H1 (cell line): ENCODE results near the gene R3HDM2. TPM values are rescaled to one million over a fixed set of nuclear protein-coding genes. Genes with fewer than 3 reads are reported as not detected.

Experiments used
- CTCF ChIA-PET: fragments of 300-600 bp; sonication (Branson Sonifier 250); formaldehyde crosslinking; loops from one replicate; lab custom pipeline; 2021; ENCODE audit not compliant: partially characterized antibody; lab: Charles Lee
- POLR2A ChIA-PET: fragments of 300-600 bp; sonication (Branson Sonifier 250); formaldehyde crosslinking; loops from one replicate; lab custom pipeline; 2021; ENCODE audit warnings: inconsistent platforms; ENCODE audit not compliant: partially characterized antibody; lab: Charles Lee
- DNase-seq, 2 experiments: peaks; one replicate each; pipeline versions ENCODE4 v3.0.0 to v3.0.0-alpha.2; 2010 to 2022; ENCODE audit warnings: low spot score in 2 of 2, low read depth in 1 of 2, mixed read lengths in 1 of 2
- FAIRE-seq: peaks from 2 replicates; lab custom pipeline; 2011; peaks lifted over from hg19 to GRCh38; lab: Jason Lieb, UNC
- H2AFZ ChIP-seq: 2 replicates; pipeline ENCODE4 v1.8.1; 2012; ENCODE audit warnings: low read length, inconsistent platforms
- H2AK5ac ChIP-seq: 2 replicates; pipeline ENCODE4 v1.6.1; 2013; ENCODE audit warnings: low read depth, low read length
- H2BK120ac ChIP-seq: replicated peaks from 2 replicates; pipeline ENCODE3; 2013; ENCODE audit warnings: low read depth, low read length, inconsistent platforms
- H2BK12ac ChIP-seq: 2 replicates; pipeline ENCODE4 v1.6.1; 2013; ENCODE audit warnings: low read depth, low read length
- H2BK15ac ChIP-seq: 2 replicates; pipeline ENCODE4 v1.6.1; 2013; ENCODE audit warnings: low read length
- H2BK20ac ChIP-seq: 2 replicates; pipeline ENCODE4 v1.6.1; 2013; ENCODE audit warnings: low read length
- H2BK5ac ChIP-seq: 2 replicates; pipeline ENCODE4 v1.6.1; 2013; ENCODE audit warnings: low read depth, low read length
- H3K14ac ChIP-seq: 2 replicates; pipeline ENCODE4 v1.6.1; 2013; ENCODE audit warnings: inconsistent platforms; ENCODE audit not compliant: insufficient read length
- H3K18ac ChIP-seq: 2 replicates; pipeline ENCODE4 v1.6.1; 2013; ENCODE audit warnings: low read length; ENCODE audit errors: extremely low read depth
- H3K23ac ChIP-seq: 2 replicates; pipeline ENCODE4 v1.6.1; 2013; ENCODE audit warnings: inconsistent platforms; ENCODE audit not compliant: insufficient read length
- H3K23me2 ChIP-seq: 2 replicates; pipeline ENCODE4 v1.6.1; 2013; ENCODE audit warnings: low read depth, low read length
- H3K27ac ChIP-seq: 2 replicates; pipeline ENCODE4 v1.6.1; 2011; ENCODE audit warnings: low read depth, low read length, inconsistent platforms
- H3K27me3 ChIP-seq, 4 experiments: replicated peaks in 1 of 4; 1 replicate in 1 of 4; 2 replicates in 3 of 4; pipeline versions ENCODE4 v1.6.1 to v1.8.1; 2011 to 2013; ENCODE audit warnings: low read length in 3 of 4, mild to moderate bottlenecking in 3 of 4, inconsistent platforms in 2 of 4, mixed read lengths in 2 of 4, moderate library complexity in 1 of 4; ENCODE audit not compliant: control insufficient read depth in 3 of 4, insufficient read depth in 3 of 4; ENCODE audit errors: extremely low read depth in 1 of 4
- H3K36me3 ChIP-seq, 4 experiments: 2 replicates each; pipeline versions ENCODE4 v1.6.1 to v1.8.1; 2011 to 2013; ENCODE audit warnings: mild to moderate bottlenecking in 4 of 4, low read length in 3 of 4, moderate library complexity in 2 of 4, control low read depth in 1 of 4, inconsistent platforms in 1 of 4; ENCODE audit not compliant: insufficient read depth in 4 of 4, control insufficient read depth in 2 of 4
- H3K4ac ChIP-seq: replicated peaks from 2 replicates; pipeline ENCODE3; 2013; ENCODE audit warnings: low read length, low read depth, mixed read lengths, inconsistent platforms; ENCODE audit not compliant: insufficient read length
- H3K4me1 ChIP-seq, 4 experiments: replicated peaks in 1 of 4; 1 replicate in 1 of 4; 2 replicates in 3 of 4; pipeline versions ENCODE4 v1.6.1 to v1.8.1; 2011 to 2013; ENCODE audit warnings: low read length in 3 of 4, inconsistent platforms in 2 of 4, mixed read lengths in 1 of 4; ENCODE audit not compliant: insufficient read depth in 4 of 4, control insufficient read depth in 3 of 4
- H3K4me2 ChIP-seq, 2 experiments: 2 replicates each; pipeline versions ENCODE4 v1.6.1 to v1.8.1; 2011 to 2013; ENCODE audit warnings: low read depth in 2 of 2, low read length in 2 of 2, control low read depth in 1 of 2, inconsistent platforms in 1 of 2, mild to moderate bottlenecking in 1 of 2; ENCODE audit not compliant: insufficient read depth in 1 of 2
- H3K4me3 ChIP-seq, 4 experiments: fragments of 200-600, 300-600 bp in 1 of 4; sonication (generic), shearing (Covaris generic), sonication (Bioruptor Twin) in 1 of 4; 2 replicates each; pipeline versions ENCODE4 v1.5.1 to v1.8.1; 2011 to 2016; ENCODE audit warnings: low read length in 4 of 4, low read depth in 3 of 4, control low read depth in 2 of 4, inconsistent platforms in 2 of 4, mild to moderate bottlenecking in 2 of 4, mixed read lengths in 1 of 4, moderate library complexity in 1 of 4; ENCODE audit not compliant: insufficient read depth in 2 of 4; ENCODE audit errors: extremely low read depth in 1 of 4
- H3K56ac ChIP-seq: replicated peaks from 2 replicates; pipeline ENCODE3; 2013; ENCODE audit warnings: low read depth, mild to moderate bottlenecking, mixed read lengths, low read length, inconsistent platforms; ENCODE audit not compliant: insufficient read length
- H3K79me1 ChIP-seq: 2 replicates; pipeline ENCODE4 v1.6.1; 2013; ENCODE audit warnings: low read depth, low read length, control low read depth
- H3K79me2 ChIP-seq, 2 experiments: 2 replicates each; pipeline versions ENCODE4 v1.6.1 to v1.8.1; 2012 to 2013; ENCODE audit warnings: low read length in 2 of 2, mild to moderate bottlenecking in 2 of 2, inconsistent platforms in 1 of 2; ENCODE audit not compliant: insufficient read depth in 2 of 2, control insufficient read depth in 1 of 2
- H3K9ac ChIP-seq, 4 experiments: replicated peaks in 1 of 4; 1 replicate in 1 of 4; 2 replicates in 3 of 4; pipeline versions ENCODE4 v1.6.1 to v1.8.1; 2011 to 2013; ENCODE audit warnings: low read depth in 3 of 4, low read length in 3 of 4, control low read depth in 2 of 4, mild to moderate bottlenecking in 2 of 4, moderate library complexity in 2 of 4, inconsistent platforms in 1 of 4; ENCODE audit errors: extremely low read depth in 1 of 4
- H3K9me3 ChIP-seq, 2 experiments: 2 replicates each; pipeline versions ENCODE4 v1.6.1 to v1.8.1; 2012 to 2013; ENCODE audit warnings: mild to moderate bottlenecking in 2 of 2, moderate library complexity in 2 of 2, control low read depth in 1 of 2, inconsistent platforms in 1 of 2, low read depth in 1 of 2, low read length in 1 of 2, mixed read lengths in 1 of 2; ENCODE audit not compliant: insufficient read depth in 2 of 2
- H4K20me1 ChIP-seq, 2 experiments: replicated peaks in 1 of 2; 2 replicates each; pipeline versions ENCODE3 to v1.8.1; 2011 to 2013; ENCODE audit warnings: inconsistent platforms in 2 of 2, low read length in 2 of 2, mild to moderate bottlenecking in 1 of 2; ENCODE audit not compliant: insufficient read depth in 2 of 2, control insufficient read depth in 1 of 2
- H4K5ac ChIP-seq: 2 replicates; pipeline ENCODE4 v1.6.1; 2013; ENCODE audit warnings: low read length, low read depth, mixed read lengths, inconsistent platforms; ENCODE audit not compliant: insufficient read length
- H4K8ac ChIP-seq: 2 replicates; pipeline ENCODE4 v1.8.0; 2013; ENCODE audit warnings: mild to moderate bottlenecking, moderate library complexity, low read length, inconsistent platforms; ENCODE audit not compliant: insufficient read depth; ENCODE audit errors: extremely low read depth
- H4K91ac ChIP-seq: replicated peaks from 2 replicates; pipeline ENCODE3; 2013; ENCODE audit warnings: low read length, mixed read lengths, inconsistent platforms; ENCODE audit not compliant: insufficient read length
- ASH2L ChIP-seq: fragments of 200-600, 300-600 bp; sonication (generic); IDR thresholded peaks from one replicate; pipeline ENCODE4 v1.7.1; 2017; ENCODE audit warnings: low read length
- CEBPB ChIP-seq: IDR thresholded peaks from 2 replicates; pipeline ENCODE4 v1.6.1; 2012; ENCODE audit warnings: low read depth, low read length
- CREB1 ChIP-seq: IDR thresholded peaks from 2 replicates; pipeline ENCODE4 v1.6.1; 2012; ENCODE audit warnings: inconsistent platforms
- HDAC2 ChIP-seq, 2 experiments: fragments of 300-600 bp in 1 of 2; sonication (generic) in 1 of 2; IDR thresholded peaks; 2 replicates each; pipeline ENCODE4 v1.6.1; 2011 to 2012; ENCODE audit warnings: low read depth in 2 of 2, low read length in 2 of 2, mild to moderate bottlenecking in 2 of 2, moderate library complexity in 2 of 2, borderline replicate concordance in 1 of 2, inconsistent platforms in 1 of 2
- HDAC6 ChIP-seq: IDR thresholded peaks from one replicate; pipeline ENCODE4 v1.7.1; 2012; ENCODE audit warnings: low read depth, mild to moderate bottlenecking, inconsistent platforms, low read length, moderate library complexity
- NANOG ChIP-seq: IDR thresholded peaks from 2 replicates; pipeline ENCODE4 v1.6.1; 2011; ENCODE audit warnings: low read length, low read depth, mild to moderate bottlenecking, inconsistent platforms; ENCODE audit not compliant: insufficient read depth, poor library complexity, severe bottlenecking
- PHF8 ChIP-seq: fragments of 200-600 bp; sonication (generic); conservative IDR thresholded peaks from 2 replicates; pipeline ENCODE4 v1.7.1; 2012; ENCODE audit warnings: low read depth, mild to moderate bottlenecking, inconsistent platforms, low read length, moderate library complexity
- POLR2A ChIP-seq, 2 experiments: IDR thresholded peaks; 1 replicate in 1 of 2; 2 replicates in 1 of 2; pipeline ENCODE4 v1.6.1; 2011; ENCODE audit warnings: low read depth in 2 of 2, low read length in 2 of 2, mild to moderate bottlenecking in 2 of 2; ENCODE audit errors: control extremely low read depth in 1 of 2
- TAF1 ChIP-seq: IDR thresholded peaks from 2 replicates; pipeline ENCODE4 v1.6.1; 2011; ENCODE audit warnings: mild to moderate bottlenecking, low read depth, low read length
- TAF7 ChIP-seq: optimal IDR thresholded peaks from 2 replicates; pipeline ENCODE3; 2011; ENCODE audit warnings: low read depth, mild to moderate bottlenecking, inconsistent platforms, low read length, moderate library complexity, borderline replicate concordance
- TBP ChIP-seq: IDR thresholded peaks from 2 replicates; pipeline ENCODE4 v1.6.1; 2011; ENCODE audit warnings: low read depth, low read length, improper control_type of control experiment
- TEAD4 ChIP-seq: IDR thresholded peaks from 2 replicates; pipeline ENCODE4 v1.6.1; 2012; ENCODE audit warnings: low read depth, low read length, inconsistent platforms, mixed read lengths
- WGBS, 2 experiments: shearing (Covaris generic) in 1 of 2; methylation state at CpG; one replicate each; pipeline versions ENCODE4 v1.1.6 to v1.1.7; 2013 to 2015; ENCODE audit warnings: low lambda C conversion rate in 2 of 2, mixed read lengths in 2 of 2, inconsistent platforms in 1 of 2, low coverage in 1 of 2, missing lambda C conversion rate in 1 of 2; ENCODE audit not compliant: insufficient replicate concordance in 2 of 2, insufficient coverage in 1 of 2, insufficient read length in 1 of 2; ENCODE audit errors: extremely low coverage in 1 of 2, missing lambda C conversion rate in 1 of 2; 5-methylcytosine and 5-hydroxymethylcytosine counted together
- polyA plus RNA-seq, 7 experiments: library from polyadenylated mRNA; depleted of rRNA in 3 of 7; stranded (reverse) in 5 of 7; unstranded in 2 of 7; fragments of >200 nt in 5 of 7; fragments of 200-250 nt in 2 of 7; gene quantifications; 1 replicate in 5 of 7; 2 replicates in 1 of 7; 4 replicates in 1 of 7; pipeline versions ENCODE4 v1.2.1 to v1.2.3, GENCODE V29; 2011 to 2013; ENCODE audit warnings: missing spikeins in 2 of 7, mixed read lengths in 2 of 7
- total RNA-seq: library from RNA; stranded (reverse); fragmentation: NEBNext Ultra II Directional; extraction: Animal tissue kit (Norgen Biotek cat#: 25700); gene quantifications from 2 replicates; pipeline ENCODE4 v1.2.1, GENCODE V29; 2021

R3HDM2 gene
- total and polyA plus RNA-seq, 2 of the 8 experiments (the other 6 are each of a cell fraction or from before 2014, with no cell fraction given) = 25.6 to 27.0 TPM

DNA sequence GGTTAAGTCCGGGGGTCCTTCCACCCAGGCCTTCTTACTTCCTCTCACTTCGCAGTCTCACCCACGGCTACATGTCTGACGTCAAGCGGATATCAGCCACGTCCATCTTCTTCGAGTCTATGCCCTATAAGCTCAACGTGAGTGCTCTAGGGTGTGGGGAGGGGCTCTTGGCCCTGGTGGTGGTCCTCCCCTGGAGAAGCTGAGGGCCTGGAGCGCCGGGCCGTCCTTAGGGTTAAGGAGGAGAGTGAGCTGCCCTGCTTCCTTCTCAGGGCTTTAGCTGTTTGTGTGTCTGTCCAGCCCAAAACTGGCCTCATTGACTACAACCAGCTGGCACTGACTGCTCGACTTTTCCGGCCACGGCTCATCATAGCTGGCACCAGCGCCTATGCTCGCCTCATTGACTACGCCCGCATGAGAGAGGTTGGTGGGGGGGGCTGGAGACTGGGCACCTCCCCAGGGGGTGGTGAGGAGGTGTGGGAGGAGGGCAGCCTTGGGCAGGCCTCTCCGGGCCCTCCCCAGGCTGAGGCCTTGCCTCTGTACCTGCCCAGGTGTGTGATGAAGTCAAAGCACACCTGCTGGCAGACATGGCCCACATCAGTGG, 198.6 kb downstream of the R3HDM2 start:
- no peaks in the 10 kb centered on the region for H3K9me3 ChIP-seq
- H3K23ac ChIP-seq = no peak overlapping the region
- no peak overlapping the region for H3K4me3 ChIP-seq
- peaks cover 13 to 32% (median 27%) of the 10 kb centered on the region in 4 experiments for H3K27me3 ChIP-seq
- no peak overlapping the region for H3K14ac ChIP-seq
- H3K79me1 ChIP-seq = peaks cover 11% of the 10 kb centered on the region
- no peak overlapping the region for H4K8ac ChIP-seq
- H3K4me1 ChIP-seq = peaks cover 10 to 51% (median 29%) of the 10 kb centered on the region in 4 experiments
- peaks cover 8% of the 10 kb centered on the region; the same call in 1 of the 2 replicates for H3K23me2 ChIP-seq
- H3K36me3 ChIP-seq = peaks cover 29 to 42% (median 35%) of the 10 kb centered on the region in 4 experiments
- no peak for DNase-seq
- H3K79me2 ChIP-seq = peaks cover 6 to 15% of the 10 kb centered on the region in 2 experiments; a peak in 3 of 4 replicates
- H2BK5ac ChIP-seq = peak overlapping the region; percentile 35; the same call in 1 of the 2 replicates
- CTCF ChIA-PET = interaction anchor here (0.6 to 27.9 kb wide), 5 partner anchors 9 to 171 kb away, joined by 3 to 726 read pairs (median 30); partner anchors contain the start of genes NXPH4 and STAC3
- H2BK15ac ChIP-seq = no peak overlapping the region
- no peak overlapping the region for H4K5ac ChIP-seq
- no peak for FAIRE-seq
- H2BK120ac ChIP-seq = no peak overlapping the region
- POLR2A ChIA-PET = interaction anchor here (0.6 to 23.7 kb wide), 14 partner anchors 3 to 1010 kb away, joined by 3 to 852 read pairs (median 12); partner anchors contain the start of genes GLI1, LRP1, NXPH4 and RNF41
- H3K18ac ChIP-seq = no peak overlapping the region
- no peak overlapping the region for H4K91ac ChIP-seq
- H4K20me1 ChIP-seq = peaks cover 22 to 35% of the 10 kb centered on the region in 2 experiments
- H2BK12ac ChIP-seq = no peak overlapping the region
- H3K27ac ChIP-seq = no peak overlapping the region
- H3K4me2 ChIP-seq = peak overlapping the region in 1 of 2 experiments; percentile 95; a peak in 1 of 4 replicates
- no peak overlapping the region for H3K4ac ChIP-seq
- no peak overlapping the region for H3K9ac ChIP-seq
- WGBS, 2 experiments = 94% methylated on average over 18 of the region's 19 CpGs; no CpG with 5 or more reads in 1 of the 2 experiments
- H3K56ac ChIP-seq = no peak overlapping the region
- H2AFZ ChIP-seq = no peak overlapping the region
- no peak overlapping the region for H2BK20ac ChIP-seq
- H2AK5ac ChIP-seq = no peak overlapping the region
- no peak for TF ChIP-seq HDAC6
- no peak for TF ChIP-seq TBP
- TF ChIP-seq CREB1 = no peak
- TF ChIP-seq POLR2A (IDR thresholded peaks at IDR 0.05; ENCODE audit: control extremely low read depth in 1 of 2, low read depth in 2 of 2, low read length in 2 of 2) = no peak; a peak in 1 of 3 replicates
- TF ChIP-seq ASH2L = no peak
- no peak for TF ChIP-seq NANOG
- TF ChIP-seq TAF1 = no peak
- no peak for TF ChIP-seq TEAD4
- TF ChIP-seq HDAC2 (IDR thresholded peaks at IDR 0.05; ENCODE audit: borderline replicate concordance in 1 of 2, low read depth in 2 of 2, low read length in 2 of 2) = no peak
- no peak for TF ChIP-seq TAF7
- no peak for TF ChIP-seq CEBPB
- TF ChIP-seq PHF8 = no peak
